Activated CD8-positive, alpha-beta T cell treated with anti-CD3 and anti-CD28 coated beads for 36 hours (primary cell): ENCODE results near the gene PRICKLE4. TPM values are rescaled to one million over a fixed set of nuclear protein-coding genes. Genes with fewer than 3 reads are reported as not detected.

ENCODE experiments used
- ATAC-seq: fragments of 200-7000 bp; cut with Tn5 transposase; one replicate; pipeline ENCODE4 v1.10.0; 2021; ENCODE audit warnings: mild to moderate bottlenecking, moderate library complexity
- CTCF ChIA-PET: fragments of 350-600 bp; sonication (Branson Sonifier 250); formaldehyde crosslinking; loops from one replicate; lab custom pipeline; 2021; ENCODE audit warnings: antibody characterized with exemption; lab: Charles Lee
- POLR2A ChIA-PET: fragments of 350-600 bp; sonication (Branson Sonifier 250); formaldehyde crosslinking; loops from one replicate; lab custom pipeline; 2021; ENCODE audit warnings: antibody characterized with exemption; lab: Charles Lee
- DNase-seq: peaks from one replicate; pipeline ENCODE4 v3.0.0-alpha.2; 2020
- H3K27ac Mint-ChIP-seq: one replicate; pipeline ENCODE4 v1.8.0; 2021; ENCODE audit warnings: mild to moderate bottlenecking, mixed read lengths
- H3K27me3 Mint-ChIP-seq: one replicate; pipeline ENCODE4 v1.8.0; 2021; ENCODE audit warnings: mixed read lengths
- H3K36me3 Mint-ChIP-seq: one replicate; pipeline ENCODE4 v1.8.0; 2021; ENCODE audit warnings: low read depth, mixed read lengths
- H3K4me1 Mint-ChIP-seq: one replicate; pipeline ENCODE4 v1.8.0; 2021; ENCODE audit warnings: low read depth, mixed read lengths
- H3K4me3 Mint-ChIP-seq: one replicate; pipeline ENCODE4 v1.8.0; 2021; ENCODE audit warnings: mild to moderate bottlenecking, moderate library complexity, mixed read lengths
- H3K9me3 Mint-ChIP-seq: one replicate; pipeline ENCODE4 v1.8.0; 2021; ENCODE audit warnings: mixed read lengths
- CTCF ChIP-seq: fragments of 200-600 bp; IDR thresholded peaks from one replicate; pipeline ENCODE4 v1.8.0; 2022; ENCODE audit warnings: antibody characterized with exemption, mild to moderate bottlenecking
- intact Hi-C: fragments of 100-400 bp; cut with micrococcal nuclease; formaldehyde crosslinking; loops from one replicate; pipeline ENCODE4 v1.10.0; 2022
- total RNA-seq, 2 experiments: library from RNA; stranded (reverse); gene quantifications; one replicate each; pipeline ENCODE4 v1.2.3, GENCODE V29; 2021

Gene PRICKLE4
- total RNA-seq, 2 experiments from 2014 or later, result not detected

- ChIA-PET POLR2A (no interaction called here), CTCF (interaction anchor here (1.6 kb wide), 1 partner anchor 50 kb away, joined by 6 read pairs; no protein-coding TSS in a partner anchor)
- Mint-ChIP-seq H3K9me3 (no peaks in the 10 kb centered on the region), H3K27me3 (no peaks in the 10 kb centered on the region), H3K4me1 (no peaks in the 10 kb centered on the region), H3K4me3 (no peak overlapping the region), H3K36me3 (no peaks in the 10 kb centered on the region), H3K27ac (no peak overlapping the region)
- DNase-seq (no peak), ATAC-seq (peak; percentile 17)
- no peak for TF ChIP-seq CTCF
- intact Hi-C loops, result no loop called here
Measured at GRCh38 chr6:41755895-41756294, 24.7 kb upstream of the PRICKLE4 start.

DNA sequence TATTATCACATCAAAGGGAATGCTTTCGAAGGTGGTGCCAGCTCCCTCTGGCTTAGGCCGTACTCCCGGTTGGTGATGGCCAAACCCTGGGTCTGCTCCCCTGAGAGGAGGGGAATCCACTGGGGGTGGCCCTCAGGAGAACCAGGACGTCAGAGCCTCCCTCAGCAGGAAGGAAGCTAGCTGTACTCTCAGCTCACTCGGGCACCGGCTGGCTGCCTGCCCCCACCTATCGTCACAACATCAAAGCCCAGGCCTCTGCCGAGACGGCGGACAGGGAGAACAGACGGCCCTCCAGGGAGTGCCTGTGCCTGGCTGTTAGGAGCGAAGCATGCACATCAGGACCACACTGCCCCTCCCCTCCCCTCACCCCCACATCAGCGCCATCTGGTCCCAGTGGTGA lies 24.2 kb upstream of the PRICKLE4 start:
- ATAC-seq, result peak; percentile 65
- Mint-ChIP-seq H3K27me3 (peaks cover 1% of the 10 kb centered on the region), H3K27ac (no peak overlapping the region), H3K4me3 (no peak overlapping the region), H3K9me3 (no peaks in the 10 kb centered on the region), H3K36me3 (no peaks in the 10 kb centered on the region), H3K4me1 (no peaks in the 10 kb centered on the region)
- no peak for TF ChIP-seq CTCF
- DNase-seq, result no peak
- ChIA-PET CTCF (interaction anchor here (1.6 kb wide), 1 partner anchor 50 kb away, joined by 6 read pairs; no protein-coding TSS in a partner anchor), POLR2A (no interaction called here)
- intact Hi-C loops, result no loop called here

GRCh38 chr6:41757271-41757670 lies 23.3 kb upstream of the PRICKLE4 start:
- DNase-seq (no peak), ATAC-seq (no peak)
- no peak for TF ChIP-seq CTCF
- CTCF ChIA-PET, result interaction anchor here (1.6 kb wide), 1 partner anchor 51 kb away, joined by 6 read pairs; no protein-coding TSS in a partner anchor
- Mint-ChIP-seq H3K9me3 (no peaks in the 10 kb centered on the region), H3K27ac (no peak overlapping the region), H3K36me3 (no peaks in the 10 kb centered on the region), H3K4me3 (no peak overlapping the region), H3K27me3 (peaks cover 2% of the 10 kb centered on the region), H3K4me1 (no peaks in the 10 kb centered on the region)
- intact Hi-C loops, result no loop called here
- POLR2A ChIA-PET, result no interaction called here

GRCh38 chr6:41757931-41758640 lies 22.5 kb upstream of the PRICKLE4 start:
- H3K9me3 Mint-ChIP-seq, result no peaks in the 10 kb centered on the region
- ChIA-PET CTCF (no interaction called here), POLR2A (no interaction called here)
- no peak overlapping the region for H3K27ac Mint-ChIP-seq
- DNase-seq, result no peak
- no peaks in the 10 kb centered on the region for H3K36me3 Mint-ChIP-seq
- intact Hi-C loops, result no loop called here
- H3K4me3 Mint-ChIP-seq, result no peak overlapping the region
- no peaks in the 10 kb centered on the region for H3K4me1 Mint-ChIP-seq
- no peak for ATAC-seq
- no peak for TF ChIP-seq CTCF
- peaks cover 4% of the 10 kb centered on the region for H3K27me3 Mint-ChIP-seq

DNA sequence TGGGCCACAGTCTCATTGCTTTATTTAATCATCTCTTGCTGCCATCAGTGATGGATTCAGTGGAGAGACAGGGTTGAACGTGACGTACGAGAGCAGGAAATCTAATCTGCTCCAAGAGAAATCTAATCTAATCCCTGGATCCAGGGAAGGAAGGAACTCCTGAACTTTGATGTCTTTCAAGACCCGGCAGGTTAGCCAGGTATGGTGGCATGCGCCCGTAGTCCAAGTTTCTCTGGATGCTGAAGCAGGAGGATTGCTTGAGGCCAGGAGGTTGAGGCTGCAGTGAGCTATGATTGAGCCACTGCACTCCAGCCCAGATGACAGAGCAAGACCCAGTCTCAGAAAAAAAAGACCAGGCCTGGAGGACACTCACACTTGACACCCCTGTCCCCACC lies 21.9 kb upstream of the PRICKLE4 start:
- DNase-seq (no peak), ATAC-seq (no peak)
- ChIA-PET POLR2A (no interaction called here), CTCF (no interaction called here)
- no peak overlapping the region for H3K27ac Mint-ChIP-seq
- intact Hi-C loops, result no loop called here
- H3K27me3 Mint-ChIP-seq, result peaks cover 5% of the 10 kb centered on the region
- H3K4me3 Mint-ChIP-seq, result no peak overlapping the region
- no peaks in the 10 kb centered on the region for H3K36me3 Mint-ChIP-seq
- TF ChIP-seq CTCF, result no peak
- no peaks in the 10 kb centered on the region for H3K4me1 Mint-ChIP-seq
- no peaks in the 10 kb centered on the region for H3K9me3 Mint-ChIP-seq
